GM19193 (cell line): ENCODE measurements around the gene SELENOS.

ENCODE experiments used
- POLR2A ChIP-seq: IDR thresholded peaks from 4 replicates; pipeline ENCODE4 v1.6.1; 2011; ENCODE audit not compliant: insufficient read depth, insufficient read length; ENCODE audit errors: extremely low read depth

The SELENOS gene

DNA sequence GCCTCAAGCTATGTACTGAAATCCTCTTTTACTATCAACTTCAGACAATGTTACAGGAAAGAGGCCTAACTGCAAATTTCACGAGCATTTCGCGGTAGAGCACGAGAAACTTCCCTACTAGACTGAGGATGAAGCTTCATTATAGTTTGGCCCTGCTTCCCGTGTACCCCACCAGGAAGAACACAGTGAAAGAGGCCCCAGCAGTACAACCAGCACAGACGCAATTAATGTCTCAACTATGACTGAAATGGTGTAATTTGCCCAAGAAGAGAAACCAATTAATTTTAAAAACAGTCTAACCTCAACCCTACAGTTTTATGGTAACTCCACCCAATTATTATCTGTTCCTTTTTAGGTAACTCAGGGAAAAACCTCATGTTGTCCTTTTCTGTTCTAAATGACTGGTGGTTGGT is 37.6 kb downstream of the SELENOS start:
- TF ChIP-seq POLR2A = no peak

DNA sequence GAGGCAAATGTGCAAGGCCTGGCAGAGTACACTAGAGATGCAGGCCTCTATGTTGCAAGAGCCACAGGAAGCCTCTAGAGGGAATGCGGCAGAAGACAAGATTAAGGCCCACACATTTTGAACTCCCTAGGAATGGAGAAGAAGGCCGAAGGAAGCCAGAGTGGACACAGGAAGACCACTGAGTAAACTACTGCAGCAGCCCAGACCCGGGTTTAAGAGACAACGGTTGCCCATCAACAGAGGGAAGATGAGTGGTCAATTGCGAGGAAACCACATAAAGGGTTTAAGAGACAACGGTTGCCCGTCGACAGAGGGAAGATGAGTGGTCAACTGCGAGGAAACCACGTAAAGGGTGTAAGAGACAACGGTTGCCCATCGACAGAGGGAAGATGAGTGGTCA is 40.0 kb downstream of the SELENOS start:
- no peak for TF ChIP-seq POLR2A

DNA sequence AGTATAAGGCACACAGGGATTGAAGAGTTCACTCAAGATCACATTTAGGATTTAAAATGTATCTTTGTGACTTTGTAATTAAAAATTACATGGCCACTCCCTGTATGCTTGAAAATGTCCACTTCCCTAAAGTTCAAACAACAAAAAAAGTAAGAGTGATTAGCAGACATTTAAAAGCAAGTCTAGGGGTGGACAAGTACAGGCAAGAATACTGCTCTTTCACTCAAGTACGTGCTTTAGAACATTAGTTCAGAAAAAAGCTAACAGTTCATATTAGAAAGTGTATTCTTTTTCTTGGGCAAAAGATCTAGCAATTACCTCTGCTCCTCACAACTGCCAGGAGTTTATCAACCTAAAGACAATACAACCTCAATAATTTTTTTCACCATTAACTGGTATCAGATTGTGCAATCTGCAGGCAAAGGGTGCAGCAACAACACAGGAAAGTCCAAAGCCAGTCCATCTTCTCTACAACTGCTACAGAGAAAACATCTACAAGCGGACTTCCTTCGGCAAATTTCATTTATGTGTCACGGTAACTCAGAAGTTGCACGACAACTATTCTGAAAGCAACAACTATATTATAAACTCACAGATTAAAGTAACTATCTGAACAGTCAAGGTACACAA is 43.5 kb downstream of the SELENOS start:
- TF ChIP-seq POLR2A = no peak

DNA sequence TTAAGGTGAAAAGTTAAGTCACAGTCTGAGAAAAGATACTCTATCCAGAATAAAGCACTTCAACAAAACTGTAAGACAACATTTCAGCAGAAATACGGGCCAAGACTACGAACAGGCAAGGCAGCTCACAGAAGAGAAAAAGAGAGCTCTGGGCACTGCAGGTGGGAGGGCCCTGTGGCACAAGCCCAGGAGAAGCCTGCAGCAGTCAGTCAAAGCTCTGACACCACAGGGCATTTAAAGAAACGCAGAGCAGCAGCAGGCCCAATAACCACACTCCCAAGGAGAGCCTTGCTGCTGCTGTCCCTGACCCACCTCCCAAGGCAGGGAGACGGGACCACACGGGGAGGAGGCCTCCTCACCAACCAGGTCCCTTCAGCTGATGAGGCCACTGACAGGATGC is 44.6 kb downstream of the SELENOS start:
- TF ChIP-seq POLR2A = no peak

DNA sequence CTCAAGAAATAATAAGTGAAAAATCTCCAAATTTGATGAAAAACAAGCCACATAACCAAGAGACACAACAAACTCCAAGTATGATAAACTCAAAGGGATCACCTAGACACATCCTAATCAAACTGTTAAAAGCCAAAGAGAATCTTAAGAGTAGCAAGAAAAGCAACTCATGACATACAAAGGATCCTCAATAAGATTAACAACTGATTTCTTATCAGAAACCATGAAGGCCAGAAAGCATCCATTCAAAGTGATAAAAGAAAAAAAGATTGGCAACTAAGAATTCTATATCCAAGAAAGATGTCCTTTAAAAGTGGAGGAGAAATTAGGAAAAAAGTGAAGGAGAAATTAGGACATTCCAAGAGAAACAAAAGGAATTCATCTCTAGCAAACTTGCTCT is 49.0 kb downstream of the SELENOS start:
- no peak for TF ChIP-seq POLR2A

DNA sequence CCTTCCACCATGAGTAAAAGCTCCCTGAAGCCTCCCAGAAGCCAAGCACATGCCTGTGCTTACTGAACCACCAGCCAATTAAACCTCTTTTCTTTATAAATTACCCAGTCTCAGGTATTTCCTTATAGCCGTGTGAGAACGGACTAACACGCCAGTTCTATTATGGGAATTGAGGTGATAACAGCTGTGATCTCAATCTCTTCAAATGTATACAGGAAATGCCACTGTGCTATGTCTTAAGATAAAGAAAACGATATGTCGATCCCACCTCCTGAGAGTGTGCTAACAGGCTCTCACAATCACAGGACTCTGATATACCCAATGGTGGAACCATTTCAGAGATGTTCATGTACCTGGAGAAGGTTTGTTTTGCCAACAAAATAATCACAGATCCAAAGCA is 51.6 kb downstream of the SELENOS start:
- TF ChIP-seq POLR2A = no peak
